Subcutaneous adipose tissue (tissue), 4 donors: Measurements from ENCODE around the gene MUC21. TPM values are rescaled to one million over a fixed set of nuclear protein-coding genes. Genes with fewer than 3 reads are reported as not detected.

ENCODE experiments used
- CTCF ChIP-seq: fragments of 450-650 bp; IDR thresholded peaks from one replicate; pipeline ENCODE4 v1.5.1; 2016; ENCODE audit warnings: low read depth, mild to moderate bottlenecking, control low read depth, antibody characterized with exemption, moderate library complexity
- total RNA-seq, 4 donors: library from RNA; depleted of rRNA; stranded (reverse); fragments of >200 nt; gene quantifications; one replicate each; pipeline ENCODE4 v1.1.0, GENCODE V29; 2016

The MUC21 gene
- total RNA-seq, 4 donors from 2014 or later: not detected

- no peak for TF ChIP-seq CTCF
Measured at GRCh38 chr6:30957716-30958115, 25.8 kb upstream of the MUC21 start.

GRCh38 chr6:30960907-30961673 is 22.4 kb upstream of the MUC21 start:
- TF ChIP-seq CTCF: no peak

GRCh38 chr6:30962716-30963115 is 20.8 kb upstream of the MUC21 start:
- no peak for TF ChIP-seq CTCF

- TF ChIP-seq CTCF: no peak
Measured at GRCh38 chr6:30963641-30964040, 19.9 kb upstream of the MUC21 start.

- no peak for TF ChIP-seq CTCF
Measured at GRCh38 chr6:30964075-30964474, 19.4 kb upstream of the MUC21 start.

GRCh38 chr6:30965140-30965601 is 18.3 kb upstream of the MUC21 start:
- no peak for TF ChIP-seq CTCF

- no peak for TF ChIP-seq CTCF
Measured at GRCh38 chr6:30966154-30966553, 17.4 kb upstream of the MUC21 start.
